ENCODE results near the gene BLVRB.
A peak's percentile ranks its signal among the peaks of the same experiment; 100 is the strongest.
"Not testable (repeated sequence)": the region's sequence is repeated elsewhere in the genome, so short reads cannot be mapped to it uniquely, and the experiment has no call there.

Gene BLVRB

DNA sequence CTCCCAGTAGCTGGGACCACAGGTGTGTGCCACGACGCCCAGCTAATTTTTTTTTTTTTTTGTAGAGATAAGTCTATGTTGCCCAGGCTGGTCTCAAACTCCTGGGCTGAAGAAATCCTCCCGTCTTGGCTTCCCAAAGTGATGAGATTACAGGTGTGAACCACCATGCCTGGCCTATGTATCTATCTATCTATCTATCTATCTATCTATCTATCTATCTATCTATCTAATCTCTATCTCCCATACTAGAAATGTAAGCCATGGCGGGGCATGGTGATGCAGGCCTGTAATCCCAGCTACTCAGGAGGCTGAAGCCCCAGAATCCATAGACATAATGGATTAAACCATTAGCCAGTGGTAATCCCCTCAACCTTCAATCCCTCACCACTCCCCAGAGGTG, 14.9 kb downstream of the BLVRB start:
- DNase-seq (ENCODE audit: low read depth in 2 of 2) = no peak

DNA sequence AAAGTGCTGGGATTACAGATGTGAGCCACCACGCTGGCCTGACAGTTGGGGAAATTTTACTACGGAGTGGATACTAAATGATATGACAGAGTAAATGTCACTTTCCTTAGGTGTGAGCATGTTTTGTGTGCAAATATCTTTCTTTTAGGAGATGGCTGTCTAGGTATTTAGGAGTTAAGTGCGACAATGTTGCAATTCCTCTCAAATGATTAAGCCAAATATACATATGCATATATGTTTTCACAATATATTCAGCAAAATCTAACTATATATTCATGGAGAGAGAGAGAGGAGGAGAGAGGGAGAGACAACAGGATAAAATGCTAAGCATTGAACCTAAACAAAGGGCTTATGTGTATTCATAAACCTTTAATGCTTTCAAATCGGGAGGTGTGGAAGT, 16.0 kb downstream of the BLVRB start:
- no peak for DNase-seq (ENCODE audit: low read depth in 2 of 2)

DNA sequence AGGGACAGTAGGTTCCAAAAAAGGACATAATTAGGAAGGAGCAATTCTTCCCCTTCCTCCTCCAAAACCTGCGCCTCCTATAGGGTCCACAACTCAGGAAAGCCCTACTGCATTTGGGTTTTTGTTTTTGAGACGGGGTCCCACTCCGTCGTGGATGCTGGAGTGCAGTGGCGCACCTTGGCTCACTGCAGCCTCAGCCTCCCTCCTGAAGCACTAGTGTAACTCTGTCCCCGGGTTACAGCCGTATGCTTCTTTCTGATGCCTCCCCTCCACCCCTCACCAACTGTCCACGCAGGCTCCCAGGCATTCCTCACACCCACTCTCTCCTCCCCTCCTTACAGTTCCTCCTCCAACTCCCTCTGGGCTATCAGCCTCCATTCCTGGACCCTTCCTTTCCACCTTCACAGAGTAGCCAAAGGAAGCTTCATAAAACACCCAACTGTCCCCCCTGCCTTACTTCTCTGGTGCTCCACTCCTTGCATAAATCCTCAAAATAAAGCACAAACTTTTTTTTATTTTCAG, 19.2 kb downstream of the BLVRB start:
- no peak for DNase-seq (ENCODE audit: low read depth in 2 of 2)

DNA sequence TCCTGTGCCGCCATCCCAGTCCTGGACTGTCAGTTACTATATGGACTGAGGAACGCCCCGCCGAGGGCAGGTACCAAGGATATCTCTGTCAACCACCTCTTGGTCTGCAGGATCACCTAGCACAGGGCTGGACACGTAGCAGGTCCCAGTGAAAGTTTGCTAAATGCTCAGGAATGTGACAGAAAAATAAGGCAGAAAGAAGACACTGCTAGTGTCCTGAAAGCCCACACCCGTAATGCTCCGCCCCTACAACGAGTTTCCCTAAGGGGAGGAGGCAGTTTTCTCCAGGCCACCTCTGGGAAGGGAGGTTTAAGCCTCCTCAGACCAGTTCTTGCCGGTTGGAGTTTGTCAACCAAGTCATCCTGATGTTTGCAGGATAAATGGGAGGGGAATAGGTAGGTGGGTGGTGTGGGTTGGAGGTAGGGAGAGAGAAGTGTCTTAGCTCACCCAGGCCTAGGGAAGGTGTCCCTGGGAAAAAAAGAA, 19.7 kb downstream of the BLVRB start:
- DNase-seq (ENCODE audit: low read depth in 2 of 2) = no peak

DNA sequence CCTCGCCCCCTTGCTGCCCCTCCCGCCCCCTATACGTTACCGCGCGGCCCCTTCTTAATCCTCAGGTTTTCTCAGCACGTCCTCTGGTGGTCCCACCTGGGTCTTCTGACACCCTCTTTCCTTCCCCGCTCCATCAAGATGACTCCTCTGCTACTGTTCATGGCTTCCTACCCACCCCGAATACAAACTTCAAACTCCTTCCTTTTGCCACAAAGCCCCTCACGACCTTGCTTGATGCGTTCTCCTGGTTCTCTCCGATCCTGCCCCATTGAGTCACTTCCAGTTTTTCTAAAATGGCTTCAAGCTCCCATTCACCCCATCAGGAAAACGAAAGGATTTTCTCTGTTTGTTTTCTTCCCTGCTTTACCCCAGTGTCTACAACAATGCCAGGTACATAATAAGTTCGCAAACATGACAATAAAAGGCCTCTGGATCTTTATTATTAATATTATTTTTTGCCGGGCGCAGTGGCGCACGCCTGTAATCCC, 20.7 kb downstream of the BLVRB start:
- DNase-seq (ENCODE audit: low read depth in 2 of 2) = no peak

DNA sequence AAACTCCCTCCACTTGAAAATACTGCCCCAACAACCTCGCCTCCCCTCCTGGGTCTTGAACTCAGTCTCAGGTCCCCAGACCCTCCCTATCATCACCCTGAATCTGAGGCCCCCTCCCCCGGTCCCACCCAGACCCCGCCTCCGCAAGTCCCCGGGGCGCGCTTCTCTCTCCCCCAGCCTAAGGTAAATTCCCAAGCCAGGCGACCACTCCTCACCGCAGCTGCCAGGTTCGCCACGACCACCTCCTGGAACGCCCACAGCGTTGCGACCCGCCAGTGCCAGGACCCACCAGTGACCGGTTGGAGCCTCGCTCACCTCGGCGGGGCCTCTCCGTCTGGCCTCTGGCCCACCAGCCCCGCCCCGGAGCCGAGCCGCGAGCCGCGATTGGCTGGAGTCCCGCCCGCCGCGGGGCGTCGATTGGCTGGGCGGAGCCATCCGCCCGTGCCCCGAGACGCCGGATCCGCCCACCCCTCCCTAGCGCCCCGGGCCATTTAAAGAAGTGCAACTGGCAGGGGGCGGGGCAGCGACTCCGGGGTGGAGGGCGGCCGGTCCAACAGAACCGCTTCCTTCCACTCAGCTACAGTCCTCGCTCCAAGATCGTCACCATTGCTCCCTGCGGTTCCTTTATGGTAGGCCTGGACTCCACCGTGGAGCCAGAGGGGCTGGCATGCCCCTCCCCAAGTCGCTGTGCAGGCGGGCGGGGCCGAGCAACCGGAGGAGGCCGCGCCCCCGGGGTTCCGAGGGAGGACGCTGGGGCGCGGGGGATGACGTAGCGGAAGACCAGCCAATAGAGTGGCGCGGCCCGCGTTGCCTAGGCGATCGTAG, 21.3 kb downstream of the BLVRB start, which contains the start of gene SERTAD3:
TSS of gene SERTAD3 (minus strand) at position 336 of the 825 bp plus-strand sequence. CDS start 2,255 bp downstream, outside the sequence.
- peak; percentile 93 to 95 for DNase-seq (ENCODE audit: low read depth in 2 of 2)

DNA sequence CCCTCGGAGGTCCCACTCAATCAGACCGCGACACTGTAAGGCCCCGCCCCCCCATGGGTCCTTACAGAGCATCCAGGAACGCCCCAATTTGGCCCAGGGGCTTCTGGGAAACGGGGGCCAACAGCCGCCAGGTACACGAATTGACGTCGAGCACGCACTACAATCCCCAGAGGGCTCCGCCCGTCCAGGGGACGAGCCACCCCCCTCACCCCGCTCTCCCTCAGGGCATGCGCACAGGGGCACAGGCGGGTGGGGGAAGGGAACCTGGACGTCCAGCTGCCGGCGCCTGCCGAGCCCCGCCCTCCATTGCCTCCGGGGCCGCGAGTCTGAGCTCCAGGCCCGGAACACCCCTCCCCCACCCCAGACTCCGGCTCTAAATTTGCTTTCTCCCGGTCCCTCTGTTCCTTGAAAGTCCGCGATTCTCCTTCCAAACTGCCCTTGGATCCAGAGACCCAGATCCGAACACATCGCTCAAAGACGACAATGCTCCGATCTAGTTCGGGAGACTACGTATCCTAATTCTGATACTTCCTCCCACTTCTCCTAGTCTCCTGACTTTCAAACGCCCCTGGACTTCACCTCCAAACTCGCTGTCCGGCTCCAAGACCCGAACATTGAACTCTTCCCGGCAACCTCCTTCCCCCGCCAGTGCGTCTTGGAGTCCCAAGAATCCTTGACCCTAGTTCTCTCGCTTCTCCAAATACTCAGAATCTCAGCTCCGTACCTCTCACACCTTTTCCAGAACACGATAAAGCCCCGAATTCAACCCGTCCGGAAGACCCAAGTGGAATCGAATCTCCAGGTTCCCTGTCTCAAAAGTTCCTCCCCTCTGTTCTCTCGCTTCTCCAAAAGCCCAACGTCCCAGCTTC, 22.2 kb downstream of the BLVRB start:
- DNase-seq (ENCODE audit: low read depth in 2 of 2) = peak; percentile 96 to 99

DNA sequence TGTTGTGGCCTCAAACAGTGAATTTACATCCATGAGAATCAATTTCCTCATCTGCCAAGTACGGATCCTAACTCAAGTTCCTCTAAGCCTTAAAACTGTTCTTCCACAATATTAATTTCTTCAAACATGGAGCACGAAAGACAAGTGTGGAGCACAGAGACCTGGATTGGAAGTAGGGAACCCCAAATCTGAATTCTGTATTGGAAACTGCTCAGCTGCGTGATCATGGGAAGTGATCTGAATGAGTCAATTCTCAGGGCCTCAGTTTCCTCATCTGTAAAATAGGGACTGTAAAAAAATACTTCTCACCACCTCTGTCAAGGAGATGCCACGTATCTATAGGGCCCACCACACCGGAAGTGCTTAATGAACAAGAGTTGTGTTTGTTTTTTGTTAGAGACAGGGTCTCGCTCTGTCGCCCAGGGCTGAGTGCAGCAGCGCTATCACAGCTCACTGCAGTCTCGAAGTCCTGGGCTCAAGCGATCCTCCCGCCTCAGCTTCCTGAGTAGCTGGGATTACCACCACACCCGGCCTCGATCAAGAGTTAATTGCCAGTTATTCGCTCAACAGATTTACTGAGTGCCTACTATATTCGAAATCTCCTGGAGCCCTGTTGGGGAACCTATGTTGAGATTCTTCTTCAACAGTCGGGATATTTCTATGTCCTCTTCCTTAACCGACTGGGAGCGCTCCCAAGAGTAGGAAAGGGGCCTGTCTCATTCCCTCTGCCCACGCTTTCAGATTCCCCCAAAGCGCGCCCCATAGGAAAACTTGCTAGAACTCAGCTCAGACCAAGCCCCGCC, 23.0 kb downstream of the BLVRB start:
- no peak for DNase-seq (ENCODE audit: low read depth in 2 of 2)

DNA sequence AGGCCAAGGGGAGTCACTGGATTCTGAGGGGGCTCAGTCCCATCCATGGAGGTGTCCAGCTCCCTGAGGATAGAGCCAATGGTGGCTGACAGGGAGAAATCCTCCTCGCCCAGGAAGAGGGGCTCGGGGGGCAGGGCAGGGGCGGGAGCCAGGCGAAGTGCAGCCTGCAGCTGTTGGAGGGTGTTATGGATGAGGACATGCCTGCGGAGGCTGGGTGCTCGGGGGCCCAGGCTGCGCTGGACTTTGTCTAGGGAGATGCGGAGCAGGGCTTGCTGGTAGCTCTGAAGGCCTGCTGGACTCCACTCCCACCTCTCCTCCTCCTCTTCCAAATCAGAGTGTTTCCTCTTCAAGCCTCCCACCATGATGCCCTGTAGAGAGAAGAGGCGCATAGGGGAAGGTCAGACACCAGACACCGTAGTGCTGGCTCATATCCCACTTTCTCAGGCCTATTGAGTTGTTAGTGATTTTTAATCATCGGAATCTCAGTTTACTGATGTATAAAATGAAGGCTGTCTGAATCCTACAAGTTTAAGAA, 23.8 kb downstream of the BLVRB start:
- no peak for DNase-seq (ENCODE audit: low read depth in 2 of 2)

DNA sequence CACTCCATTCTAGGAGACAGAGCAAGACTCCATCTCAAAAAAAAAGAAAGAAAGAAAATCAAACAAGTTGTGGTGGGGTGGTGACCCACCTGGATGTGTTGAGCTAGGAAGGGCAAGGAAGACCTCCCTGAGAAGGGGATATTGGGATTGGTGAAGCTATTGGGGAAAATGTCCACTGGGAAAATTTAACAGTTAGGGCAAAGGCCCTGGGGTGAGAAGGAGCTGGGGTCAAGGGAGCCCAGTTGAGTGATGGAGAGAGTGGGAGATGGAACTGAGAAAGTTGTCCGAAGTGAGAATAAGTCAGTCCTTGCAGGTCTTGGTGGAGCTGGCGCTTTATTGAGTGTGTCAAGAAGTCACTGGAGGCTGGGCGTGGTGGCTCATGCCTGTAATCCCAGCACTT, 27.3 kb downstream of the BLVRB start:
- no peak for DNase-seq (ENCODE audit: low read depth in 2 of 2)

DNA sequence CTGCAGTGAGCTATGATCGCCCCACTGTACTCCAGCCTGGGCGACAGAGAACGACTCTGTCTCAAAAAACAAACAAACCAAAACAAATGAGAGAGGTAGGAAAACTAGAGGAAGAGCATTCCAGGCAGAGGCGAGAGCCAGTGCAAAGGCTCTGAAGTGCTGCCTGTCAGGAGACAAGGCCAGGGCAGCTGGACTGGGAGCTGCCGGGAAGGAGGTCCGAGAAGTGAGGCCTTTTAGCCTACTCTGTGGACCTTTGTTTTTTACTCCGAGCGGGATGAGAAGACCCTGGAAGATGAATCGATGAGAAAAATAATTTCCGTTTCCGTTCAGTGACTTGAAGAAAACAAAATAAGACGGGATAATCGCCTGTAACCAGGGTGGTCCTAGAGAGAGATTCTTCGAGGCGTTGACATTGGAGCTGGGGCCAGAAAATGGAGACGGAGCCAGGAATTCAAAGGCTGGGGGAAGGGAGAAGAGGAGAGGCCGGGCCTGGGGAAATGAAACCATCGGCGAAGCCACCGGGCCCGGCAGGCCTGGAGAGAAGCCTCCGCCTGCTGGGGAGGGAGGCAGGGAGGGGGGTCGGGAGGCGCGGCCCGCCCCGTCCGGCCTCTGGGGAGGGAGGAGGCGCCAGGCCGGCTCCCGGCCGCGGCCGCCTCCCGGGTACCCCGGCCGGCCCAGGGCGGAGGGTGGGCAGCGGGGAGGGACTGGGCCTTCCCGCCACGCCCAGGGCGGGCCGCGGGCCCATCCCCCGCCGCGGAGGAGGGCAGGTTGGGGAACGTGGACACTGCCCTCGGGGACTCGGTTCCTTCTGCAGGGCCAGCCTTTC, 31.9 kb downstream of the BLVRB start:
- no peak for DNase-seq (ENCODE audit: low read depth in 2 of 2)

DNA sequence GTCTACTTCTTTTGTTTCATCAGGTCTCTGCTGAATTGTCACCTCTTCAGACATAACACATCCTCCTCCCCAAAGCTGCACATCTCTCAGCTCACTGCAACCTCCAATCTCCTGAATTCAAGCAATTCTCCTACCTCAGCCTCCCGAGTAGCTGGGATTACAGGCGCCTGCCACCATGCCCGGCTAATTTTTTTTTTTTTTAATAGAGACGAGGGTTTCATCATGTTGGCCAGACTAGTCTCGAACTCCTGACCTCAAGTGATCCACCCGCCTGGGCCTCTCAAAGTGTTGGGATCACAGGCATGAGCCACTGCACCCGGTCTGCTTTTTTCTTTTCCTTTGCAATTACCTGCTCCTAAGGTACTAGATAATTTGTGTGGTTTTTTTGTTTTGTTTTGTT, 32.8 kb downstream of the BLVRB start:
- DNase-seq (ENCODE audit: low read depth in 2 of 2) = not testable (repeated sequence)

DNA sequence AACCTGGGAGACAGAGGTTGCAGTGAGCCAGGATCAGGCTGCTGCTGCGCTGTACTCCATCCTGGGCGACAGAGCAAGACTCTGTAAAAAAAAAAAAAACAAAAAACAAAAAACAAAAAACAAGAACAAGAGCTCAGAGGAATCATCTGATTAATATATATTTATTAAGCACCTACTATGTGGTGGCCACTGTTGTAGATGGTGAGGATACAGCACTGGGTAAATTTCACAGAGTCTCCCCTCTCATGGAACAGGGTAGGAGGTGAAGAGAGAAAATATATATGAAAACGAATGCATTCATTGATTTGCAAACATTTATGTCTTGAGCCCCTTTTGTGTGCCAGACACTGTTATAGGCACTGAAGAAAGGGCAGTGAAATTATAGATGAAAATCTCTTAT, 33.8 kb downstream of the BLVRB start:
- DNase-seq (ENCODE audit: low read depth in 2 of 2) = no peak

DNA sequence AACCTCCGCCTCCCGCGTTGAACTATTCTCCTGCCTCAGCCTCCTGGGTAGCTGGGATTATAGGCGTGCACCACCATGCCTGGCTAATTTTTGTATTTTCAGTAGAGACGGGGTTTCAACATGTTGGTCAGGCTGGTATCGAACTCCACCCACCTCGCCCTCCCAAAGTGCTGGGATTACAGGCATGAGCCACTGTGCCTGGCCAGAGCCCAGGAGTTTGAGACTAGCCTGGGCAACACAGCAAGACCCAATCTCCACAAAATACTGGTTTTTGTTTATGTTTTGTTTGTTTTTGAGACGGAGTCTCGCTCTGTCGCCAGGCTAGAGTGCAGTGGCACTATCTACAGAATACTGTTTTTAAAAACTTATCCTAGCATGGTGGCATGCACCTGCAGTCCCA, 35.3 kb downstream of the BLVRB start:
- not testable (repeated sequence) for DNase-seq (ENCODE audit: low read depth in 2 of 2)

DNA sequence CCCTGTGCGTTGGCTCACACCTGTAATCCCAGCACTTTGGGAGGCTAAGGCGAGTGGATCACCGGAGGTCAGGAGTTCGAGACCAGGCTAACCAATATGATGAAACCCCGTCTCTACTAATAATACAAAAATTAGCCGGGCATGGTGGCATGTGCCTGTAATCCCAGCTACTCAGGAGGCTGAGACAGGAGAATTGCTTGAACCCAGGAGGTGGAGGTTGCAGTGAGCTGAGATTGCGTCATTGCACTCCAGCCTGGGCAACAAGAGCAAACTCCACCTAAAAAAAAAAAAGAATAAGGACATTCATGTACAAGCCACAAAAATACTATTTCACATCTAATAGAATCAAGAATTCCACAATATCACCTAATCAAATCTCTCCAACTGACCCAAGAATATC, 37.3 kb downstream of the BLVRB start:
- DNase-seq (ENCODE audit: low read depth in 2 of 2) = not testable (repeated sequence)

DNA sequence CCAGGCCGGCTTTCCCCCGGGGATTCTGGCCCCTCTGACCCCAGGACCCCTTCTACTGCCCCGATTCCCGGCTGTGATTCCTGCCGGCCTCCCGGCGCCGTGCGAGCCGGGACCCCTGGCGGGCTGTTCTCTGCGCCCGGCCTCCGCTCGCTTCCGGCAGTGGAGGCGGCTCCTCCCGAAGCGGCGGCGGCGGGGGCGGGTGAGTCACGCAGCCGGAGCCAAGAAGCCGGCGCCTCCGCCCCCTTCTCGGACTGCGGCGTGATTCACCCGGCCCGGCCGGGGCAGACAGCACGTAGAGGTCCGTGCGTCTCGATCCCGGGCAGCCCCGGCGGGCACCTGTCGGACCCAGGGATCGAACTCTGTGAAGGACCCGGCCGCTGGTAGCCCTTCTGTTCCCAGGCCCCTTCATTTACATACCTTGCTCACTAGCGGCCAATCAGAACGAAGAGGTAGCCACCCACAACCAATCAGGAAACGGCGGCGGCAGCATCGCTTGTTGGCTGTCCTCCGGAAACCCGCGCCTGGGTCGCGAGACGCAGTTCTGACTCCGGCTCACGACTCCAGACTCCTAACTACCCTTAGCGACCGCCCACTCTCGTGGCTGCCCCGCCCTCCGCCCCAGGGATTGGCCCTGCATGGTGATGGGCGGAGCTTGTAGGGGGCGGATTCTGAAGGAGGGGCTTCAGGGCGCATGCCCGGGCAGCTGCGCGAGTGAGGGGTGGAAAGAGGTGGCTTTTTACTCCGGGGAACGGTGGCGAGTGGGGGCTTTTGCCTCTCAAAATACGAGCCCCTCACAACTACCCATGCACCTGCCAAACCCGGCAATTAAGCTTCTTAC, 39.9 kb downstream of the BLVRB start, which contains the start of gene SERTAD1:
TSS of gene SERTAD1 (minus strand) at position 543 of the 838 bp plus-strand sequence. CDS start 2,446 bp downstream, outside the sequence.
- peak; percentile 100 for DNase-seq (ENCODE audit: low read depth in 2 of 2)

DNA sequence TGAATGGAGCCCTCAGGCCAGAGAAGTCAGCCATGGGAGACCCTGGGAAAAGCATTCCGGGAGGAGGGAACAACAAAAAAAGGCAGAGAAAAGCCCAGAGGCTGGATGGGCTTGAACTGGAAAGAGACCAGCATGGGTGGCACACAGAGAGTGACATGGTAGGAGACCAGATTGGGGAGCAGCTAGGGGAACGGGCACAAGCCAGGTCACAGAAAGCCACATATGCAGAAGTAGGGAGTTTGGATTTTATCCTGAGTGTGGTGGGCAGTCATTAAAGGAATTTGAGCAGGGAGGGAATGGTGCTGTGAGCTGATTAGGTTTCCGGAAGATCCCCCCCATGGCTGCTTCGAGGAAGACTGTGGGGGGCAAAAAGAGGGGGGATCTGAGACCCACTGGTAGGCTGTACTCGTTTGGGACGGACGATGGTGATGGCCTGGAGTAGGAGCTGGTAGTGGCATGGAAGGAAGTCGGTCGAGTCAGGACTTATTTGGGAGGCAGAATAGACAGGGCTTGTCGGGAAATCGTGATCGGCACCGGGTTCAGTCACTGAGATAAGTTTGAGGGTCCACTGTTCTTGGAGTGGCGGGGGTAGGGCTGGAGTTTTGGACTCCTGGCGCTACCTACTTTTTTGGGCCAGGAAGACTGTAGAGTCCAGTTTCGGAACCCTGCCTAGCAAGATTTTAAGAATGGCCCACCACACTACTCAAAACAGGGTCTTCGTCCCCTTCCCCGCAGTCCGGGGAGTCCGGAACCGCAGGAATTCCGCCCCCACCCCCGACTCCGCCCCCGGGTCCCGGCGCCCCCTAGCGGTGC, 40.7 kb downstream of the BLVRB start:
- DNase-seq (ENCODE audit: low read depth in 2 of 2) = no peak

DNA sequence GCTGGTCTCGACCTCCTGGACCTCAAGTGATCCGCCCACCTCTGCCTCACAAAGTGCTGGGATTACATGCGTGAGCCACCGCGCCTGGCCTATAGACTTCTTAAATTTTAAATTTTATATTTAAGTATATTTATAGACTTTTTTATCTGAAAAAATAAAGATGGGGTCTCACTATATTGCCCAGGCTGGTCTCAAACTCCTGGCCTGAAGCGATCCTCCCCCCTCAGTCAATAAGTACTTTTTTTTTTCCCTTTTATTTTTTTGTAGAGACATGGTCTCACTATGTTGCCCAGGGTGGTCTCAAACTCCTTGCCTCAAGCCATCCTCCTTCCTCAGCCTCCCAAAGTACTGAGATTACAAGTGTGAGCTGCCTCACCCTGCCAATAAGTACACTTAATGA, 41.6 kb downstream of the BLVRB start:
- DNase-seq (ENCODE audit: low read depth in 2 of 2) = no peak

All from stimulated activated CD8-positive, alpha-beta memory T cell treated with anti-CD3 and anti-CD28 coated beads, Interleukin-15, amount 100 ng/mL, for 4 hours (primary cell).